ENCODE measurements around the gene CRISPLD2.
A peak's percentile ranks its signal among the peaks of the same experiment; 100 is the strongest.

CRISPLD2 gene

GRCh38 chr16:84927621-84928591, 108.1 kb downstream of the CRISPLD2 start:
- Histone ChIP-seq H3K23ac (ENCODE audit: low read depth, low read length, poor library complexity) (no peak overlapping the region), H3K14ac (ENCODE audit: low read length) (no peak overlapping the region), H3K9ac (ENCODE audit: low read depth, low read length, poor library complexity) (no peak overlapping the region), H3K36me3 (replicated peaks in 1 of 2; ENCODE audit: control insufficient read depth in 2 of 2, insufficient read depth in 2 of 2, low read length in 2 of 2) (no peaks in the 10 kb centered on the region), H3K27ac (replicated peaks; ENCODE audit: low read length) (no peak overlapping the region), H3K27me3 (ENCODE audit: control insufficient read depth in 3 of 3, insufficient read depth in 3 of 3, low read depth in 1 of 3, low read length in 3 of 3) (peaks cover 0 to 10% (median 0%) of the 10 kb centered on the region in 3 experiments), H3K4me1 (ENCODE audit: control insufficient read depth in 2 of 2, insufficient read depth in 1 of 2, low read depth in 1 of 2, low read length in 2 of 2) (peaks cover 3 to 6% of the 10 kb centered on the region in 2 donors), H3K79me1 (ENCODE audit: low read depth, low read length) (peaks cover 4% of the 10 kb centered on the region), H2BK12ac (ENCODE audit: low read length) (peak overlapping the region; percentile 7), H2BK5ac (ENCODE audit: low read length) (no peak overlapping the region), H4K91ac (ENCODE audit: low read depth, low read length, poor library complexity) (no peak overlapping the region), H3K4me3 (ENCODE audit: low read length in 2 of 2) (no peak overlapping the region), H3K4ac (ENCODE audit: low read length) (no peak overlapping the region), H3K9me3 (replicated peaks in 1 of 2; ENCODE audit: control insufficient read depth in 2 of 2, insufficient read depth in 1 of 2, low read depth in 1 of 2, low read length in 2 of 2) (peaks cover 0 to 5% of the 10 kb centered on the region in 2 donors), H2BK120ac (ENCODE audit: low read depth, low read length) (no peak overlapping the region), H3K4me2 (ENCODE audit: insufficient read depth, low read length, poor library complexity, severe bottlenecking) (no peak overlapping the region), H2BK15ac (ENCODE audit: low read length) (peak overlapping the region; percentile 32), H2AFZ (ENCODE audit: low read length) (no peak overlapping the region), H4K8ac (ENCODE audit: low read depth, low read length) (no peak overlapping the region), H3K18ac (ENCODE audit: low read length) (peak overlapping the region; percentile 5), H2AK5ac (ENCODE audit: low read depth, low read length) (peak overlapping the region; percentile 51)
- no CpG with 5 or more reads among the region's 34 CpGs for WGBS, 2 donors (ENCODE audit: extremely low coverage in 2 of 2, insufficient read length in 2 of 2, insufficient replicate concordance in 1 of 2)
- no peak for DNase-seq (ENCODE audit: low spot score)

DNA sequence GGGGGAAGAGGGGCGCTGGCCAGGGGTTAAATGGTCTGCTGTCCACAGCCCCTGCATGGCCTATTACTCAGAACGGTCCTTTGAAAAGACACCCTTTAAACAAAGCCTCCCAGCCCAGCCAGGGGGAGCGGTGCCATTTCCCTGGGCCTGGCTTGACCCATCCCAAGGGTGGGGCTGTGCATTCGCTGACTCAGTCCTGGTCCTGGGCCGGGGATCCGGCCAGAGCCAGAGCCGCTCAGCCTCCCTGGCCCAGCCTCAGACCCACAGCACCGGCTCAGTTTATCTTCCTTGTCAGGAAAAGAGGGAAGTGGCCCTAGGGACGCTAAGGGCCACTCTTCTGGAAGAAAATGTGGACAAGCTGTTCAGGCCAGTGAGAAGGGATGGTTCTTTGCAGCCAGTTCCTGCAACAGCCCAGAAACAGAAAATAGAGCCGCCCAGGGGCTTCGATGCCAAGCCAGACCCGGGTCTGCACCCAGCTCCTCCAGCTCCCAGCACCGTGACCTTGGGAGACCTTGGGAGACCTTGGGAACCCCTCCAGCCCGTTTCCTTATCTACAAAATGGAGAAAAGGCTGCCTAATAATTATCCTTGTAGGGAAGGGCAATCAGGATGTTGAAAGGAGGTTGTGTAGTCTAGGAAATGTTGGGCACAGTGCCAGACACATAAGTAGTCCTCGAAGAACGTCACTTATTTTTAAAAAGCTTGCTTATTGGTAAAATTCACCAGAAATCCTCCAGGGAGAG, 109.1 kb downstream of the CRISPLD2 start:
- H3K79me1 ChIP-seq (ENCODE audit: low read depth, low read length) = peaks cover 4% of the 10 kb centered on the region
- no peak overlapping the region for H3K23ac ChIP-seq (ENCODE audit: low read depth, low read length, poor library complexity)
- H3K27me3 ChIP-seq (ENCODE audit: control insufficient read depth in 3 of 3, insufficient read depth in 3 of 3, low read depth in 1 of 3, low read length in 3 of 3) = peaks cover 0 to 15% (median 0%) of the 10 kb centered on the region in 3 experiments
- no peak overlapping the region for H3K9ac ChIP-seq (ENCODE audit: low read depth, low read length, poor library complexity)
- no peak overlapping the region for H4K91ac ChIP-seq (ENCODE audit: low read depth, low read length, poor library complexity)
- H3K14ac ChIP-seq (ENCODE audit: low read length) = no peak overlapping the region
- H3K4me3 ChIP-seq (ENCODE audit: low read length in 2 of 2) = no peak overlapping the region
- H2AK5ac ChIP-seq (ENCODE audit: low read depth, low read length) = no peak overlapping the region
- no CpG with 5 or more reads among the region's 16 CpGs for WGBS, 2 donors (ENCODE audit: extremely low coverage in 2 of 2, insufficient read length in 2 of 2, insufficient replicate concordance in 1 of 2)
- no peaks in the 10 kb centered on the region for H3K36me3 ChIP-seq (replicated peaks in 1 of 2; ENCODE audit: control insufficient read depth in 2 of 2, insufficient read depth in 2 of 2, low read length in 2 of 2)
- H3K4me1 ChIP-seq (ENCODE audit: control insufficient read depth in 2 of 2, insufficient read depth in 1 of 2, low read depth in 1 of 2, low read length in 2 of 2) = peaks cover 0 to 4% of the 10 kb centered on the region in 2 donors
- no peak overlapping the region for H2BK15ac ChIP-seq (ENCODE audit: low read length)
- no peak overlapping the region for H2BK120ac ChIP-seq (ENCODE audit: low read depth, low read length)
- no peak overlapping the region for H3K4ac ChIP-seq (ENCODE audit: low read length)
- no peak overlapping the region for H2AFZ ChIP-seq (ENCODE audit: low read length)
- no peak overlapping the region for H2BK12ac ChIP-seq (ENCODE audit: low read length)
- H3K27ac ChIP-seq (replicated peaks; ENCODE audit: low read length) = no peak overlapping the region
- H3K18ac ChIP-seq (ENCODE audit: low read length) = no peak overlapping the region
- no peak for DNase-seq (ENCODE audit: low spot score)
- no peak overlapping the region for H2BK5ac ChIP-seq (ENCODE audit: low read length)
- H4K8ac ChIP-seq (ENCODE audit: low read depth, low read length) = no peak overlapping the region
- H3K4me2 ChIP-seq (ENCODE audit: insufficient read depth, low read length, poor library complexity, severe bottlenecking) = no peak overlapping the region
- peaks cover 0 to 5% of the 10 kb centered on the region in 2 donors for H3K9me3 ChIP-seq (replicated peaks in 1 of 2; ENCODE audit: control insufficient read depth in 2 of 2, insufficient read depth in 1 of 2, low read depth in 1 of 2, low read length in 2 of 2)

GRCh38 chr16:84929421-84930297, 109.9 kb downstream of the CRISPLD2 start:
- Histone ChIP-seq H3K4ac (ENCODE audit: low read length) (no peak overlapping the region), H2BK12ac (ENCODE audit: low read length) (no peak overlapping the region), H4K91ac (ENCODE audit: low read depth, low read length, poor library complexity) (no peak overlapping the region), H2BK15ac (ENCODE audit: low read length) (peak overlapping the region; percentile 66), H3K18ac (ENCODE audit: low read length) (peak overlapping the region; percentile 78), H3K4me3 (ENCODE audit: low read length in 2 of 2) (no peak overlapping the region), H3K27ac (replicated peaks; ENCODE audit: low read length) (no peak overlapping the region), H3K9ac (ENCODE audit: low read depth, low read length, poor library complexity) (peak overlapping the region; percentile 68), H3K23ac (ENCODE audit: low read depth, low read length, poor library complexity) (no peak overlapping the region), H3K4me1 (ENCODE audit: control insufficient read depth in 2 of 2, insufficient read depth in 1 of 2, low read depth in 1 of 2, low read length in 2 of 2) (peaks cover 0 to 2% of the 10 kb centered on the region in 2 donors), H2AFZ (ENCODE audit: low read length) (no peak overlapping the region), H2BK5ac (ENCODE audit: low read length) (no peak overlapping the region), H2AK5ac (ENCODE audit: low read depth, low read length) (peak overlapping the region; percentile 75), H3K27me3 (ENCODE audit: control insufficient read depth in 3 of 3, insufficient read depth in 3 of 3, low read depth in 1 of 3, low read length in 3 of 3) (peaks cover 0 to 23% (median 0%) of the 10 kb centered on the region in 3 experiments), H3K9me3 (replicated peaks in 1 of 2; ENCODE audit: control insufficient read depth in 2 of 2, insufficient read depth in 1 of 2, low read depth in 1 of 2, low read length in 2 of 2) (peaks cover 0 to 5% of the 10 kb centered on the region in 2 donors), H3K4me2 (ENCODE audit: insufficient read depth, low read length, poor library complexity, severe bottlenecking) (no peak overlapping the region), H3K36me3 (replicated peaks in 1 of 2; ENCODE audit: control insufficient read depth in 2 of 2, insufficient read depth in 2 of 2, low read length in 2 of 2) (no peaks in the 10 kb centered on the region), H3K14ac (ENCODE audit: low read length) (peak overlapping the region; percentile 39), H2BK120ac (ENCODE audit: low read depth, low read length) (no peak overlapping the region), H3K79me1 (ENCODE audit: low read depth, low read length) (peaks cover 4% of the 10 kb centered on the region), H4K8ac (ENCODE audit: low read depth, low read length) (no peak overlapping the region)
- WGBS, 2 donors (ENCODE audit: extremely low coverage in 2 of 2, insufficient read length in 2 of 2, insufficient replicate concordance in 1 of 2) = no CpG with 5 or more reads among the region's 36 CpGs
- no peak for DNase-seq (ENCODE audit: low spot score)
